Muscle of arm (tissue), 12 donors: ENCODE data around the gene PLD1. TPM values are rescaled to one million over a fixed set of nuclear protein-coding genes. Genes with fewer than 3 reads are reported as not detected.

ENCODE experiments used
- DNase-seq: peaks from one replicate; pipeline ENCODE4 v3.0.0-alpha.2; 2013
- polyA plus RNA-seq, 12 donors: library from polyadenylated mRNA; unstranded; fragments of 120-200 nt; gene quantifications; one replicate each; pipeline ENCODE4 v1.2.1, GENCODE V29; 2013; ENCODE audit not compliant: insufficient read length in 12 of 12

Gene PLD1
- polyA plus RNA-seq, 12 donors, result 11.5 to 45.2 (median 18.4) TPM; not detected in 1

DNA sequence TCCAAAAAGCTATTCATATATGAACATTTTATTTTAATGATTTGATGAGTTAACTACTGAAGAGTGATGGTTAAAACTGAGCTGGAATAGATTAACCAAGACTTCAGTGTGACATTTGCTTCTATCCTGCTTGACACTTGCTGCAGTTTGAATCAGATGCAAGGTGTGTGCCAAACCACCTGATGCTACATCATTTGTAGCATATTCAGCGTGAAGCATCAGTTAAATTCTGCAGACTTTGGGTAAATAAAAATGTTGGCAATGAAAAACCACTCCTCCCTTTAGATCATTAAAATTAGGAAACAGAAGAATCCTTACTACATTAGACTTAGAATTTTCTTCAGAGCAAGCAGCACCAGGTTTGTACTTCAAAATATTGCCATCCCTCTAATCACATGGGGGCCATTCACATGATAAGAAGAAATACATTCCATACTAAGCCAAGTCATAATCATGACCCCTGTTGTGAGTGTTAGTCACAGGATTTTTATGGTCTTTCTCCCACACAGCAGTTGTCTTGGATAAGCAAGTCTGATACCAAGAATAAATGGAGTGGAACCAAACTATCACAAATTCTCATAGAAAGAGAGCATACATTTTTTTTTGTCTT lies 189.4 kb downstream of the PLD1 start:
- no peak for DNase-seq

- no peak for DNase-seq
These were observed 193.5 kb downstream of the PLD1 start for GRCh38 chr3:171616798-171617197.

DNA sequence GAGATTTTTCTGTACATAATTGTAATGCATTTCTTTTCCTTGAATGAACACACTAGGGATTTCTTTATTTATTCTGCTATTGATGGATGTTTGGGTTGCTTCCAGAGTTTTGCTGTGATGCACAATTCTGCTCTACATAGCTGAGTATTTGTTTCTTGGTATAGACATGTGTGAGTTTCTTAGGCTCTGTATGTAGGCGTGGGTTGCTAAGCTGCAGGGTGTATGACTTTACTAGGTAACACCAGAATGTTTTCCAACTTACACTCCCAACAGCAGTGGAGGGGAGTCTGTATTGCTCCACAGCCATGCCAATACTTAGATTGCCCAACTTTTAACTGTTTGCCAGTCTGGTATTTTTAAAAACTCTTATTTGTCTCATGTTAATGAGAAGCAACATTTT lies 194.6 kb downstream of the PLD1 start:
- DNase-seq, result peak; percentile 36

DNA sequence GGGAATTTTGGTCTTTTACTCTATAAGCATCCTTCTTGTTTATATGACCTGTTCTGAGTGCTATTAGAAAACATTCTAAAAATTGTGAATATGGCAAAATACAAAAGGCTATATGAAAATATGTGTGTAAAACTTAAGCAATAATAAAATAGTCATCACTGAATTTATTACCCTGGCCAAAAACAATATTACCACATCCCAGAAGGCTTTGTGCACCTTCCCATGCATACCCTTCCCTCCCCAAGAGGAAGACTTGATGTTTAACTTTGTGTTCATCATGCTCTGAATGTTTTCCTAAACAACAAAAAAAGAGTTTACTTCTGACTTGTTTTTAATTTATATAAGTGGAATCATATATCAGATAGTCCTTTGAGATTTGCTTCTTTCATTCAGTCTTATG lies 195.0 kb downstream of the PLD1 start:
- no peak for DNase-seq

- DNase-seq, result peak; percentile 25
These were observed 195.9 kb downstream of the PLD1 start for GRCh38 chr3:171614318-171614921.

- DNase-seq, result no peak
These were observed 202.8 kb downstream of the PLD1 start for GRCh38 chr3:171607452-171607851.

- DNase-seq, result no peak
These were observed 204.0 kb downstream of the PLD1 start for GRCh38 chr3:171606151-171606751.

DNA sequence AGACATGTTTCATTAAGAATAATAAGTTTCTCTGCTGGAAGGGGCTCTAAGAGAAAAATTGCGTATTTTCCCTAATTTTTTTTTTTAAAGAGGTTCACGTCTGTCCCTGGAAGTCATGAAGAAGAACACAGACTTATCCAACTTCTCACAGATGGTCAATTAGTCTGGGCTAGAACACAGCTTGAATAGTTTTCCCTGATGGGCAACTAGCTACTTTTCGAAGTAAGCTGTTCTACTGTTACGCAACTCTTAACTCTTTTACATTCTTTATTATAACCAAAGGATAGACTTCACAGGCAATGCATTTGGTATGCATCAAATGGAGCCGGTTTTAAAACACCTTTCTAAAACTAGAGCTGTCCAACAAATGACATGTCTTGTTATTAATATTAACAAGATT lies 205.9 kb downstream of the PLD1 start:
- no peak for DNase-seq

GRCh38 chr3:171602072-171602471 lies 208.2 kb downstream of the PLD1 start:
- no peak for DNase-seq

DNA sequence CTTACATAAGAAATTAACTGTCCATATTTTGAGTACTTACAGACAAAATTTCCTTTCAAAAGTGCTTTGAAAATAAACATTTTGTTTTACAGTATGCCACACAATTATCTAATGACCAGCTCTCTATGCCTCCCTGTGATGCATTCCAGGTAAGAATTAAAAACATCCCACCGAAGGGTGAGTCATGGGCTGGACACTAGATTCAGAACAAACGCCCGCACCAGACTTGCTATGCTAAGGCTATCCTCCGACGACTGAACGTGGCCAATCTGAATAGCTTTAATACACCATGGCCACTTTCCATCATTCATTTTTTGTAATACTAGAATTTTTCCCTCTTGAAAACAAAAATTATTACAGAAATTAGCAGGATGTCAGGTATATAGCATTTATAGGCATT lies 210.3 kb downstream of the PLD1 start:
- DNase-seq, result no peak

DNA sequence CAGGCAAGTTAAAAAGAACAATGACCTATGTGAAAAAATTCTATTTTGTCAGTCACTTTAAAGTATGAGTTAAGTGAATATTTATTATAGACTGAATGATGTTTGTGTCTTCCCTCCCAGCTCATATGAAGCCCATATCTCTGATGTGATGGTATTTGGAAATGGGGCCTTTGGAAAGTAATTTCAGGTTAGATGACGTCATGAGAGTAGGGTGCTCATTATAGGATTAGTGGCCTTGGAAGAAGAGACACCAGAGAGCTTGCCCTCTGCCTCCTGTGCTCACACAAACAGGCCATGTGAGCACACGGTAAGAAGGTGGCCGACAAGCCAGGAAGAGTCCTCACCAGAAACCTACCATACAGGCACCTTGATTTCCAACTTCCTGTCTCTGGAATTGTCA lies 211.3 kb downstream of the PLD1 start:
- no peak for DNase-seq

DNA sequence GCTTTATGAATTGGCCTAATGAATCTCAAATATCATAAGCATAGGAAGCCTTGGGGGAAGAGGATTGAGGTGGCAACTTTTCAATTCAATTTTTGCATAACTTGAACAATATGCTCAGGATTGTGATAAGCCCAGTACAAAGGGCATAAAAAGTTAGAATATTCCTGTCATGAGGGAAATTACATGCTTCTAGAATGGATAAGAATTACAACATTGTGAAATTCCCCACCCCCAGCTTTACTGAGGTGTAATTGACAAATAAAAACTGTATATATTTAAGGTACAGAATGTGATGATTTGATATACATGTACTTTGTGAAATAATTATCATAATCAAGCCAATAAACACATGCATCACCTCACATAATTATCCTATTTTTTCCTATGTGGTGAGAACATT lies 217.5 kb downstream of the PLD1 start:
- no peak for DNase-seq

DNA sequence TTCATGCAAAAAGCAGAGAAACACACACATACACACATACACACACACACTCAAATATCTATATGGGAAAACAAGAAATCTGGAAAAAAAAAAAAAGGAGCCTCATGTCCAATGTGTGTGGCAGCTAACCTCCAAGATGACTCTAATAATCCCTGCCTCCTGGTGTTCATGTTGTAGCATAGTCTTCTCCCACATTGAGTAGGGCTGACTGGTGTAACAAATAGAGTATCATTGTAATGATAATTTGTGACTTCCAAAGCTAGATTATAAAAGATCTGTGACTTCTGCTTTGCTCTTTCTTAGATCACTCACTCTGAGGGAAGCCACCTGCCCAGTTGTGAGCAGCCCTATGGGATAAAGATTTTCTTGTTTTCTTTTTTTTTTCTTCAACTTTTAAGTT lies 219.2 kb downstream of the PLD1 start:
- no peak for DNase-seq

GRCh38 chr3:171586274-171586673 lies 224.0 kb downstream of the PLD1 start:
- DNase-seq, result no peak

- DNase-seq, result no peak
These were observed 225.2 kb downstream of the PLD1 start for GRCh38 chr3:171585039-171585438.

GRCh38 chr3:171584100-171584499 lies 226.2 kb downstream of the PLD1 start:
- DNase-seq, result no peak

- DNase-seq, result no peak
These were observed 235.6 kb downstream of the PLD1 start for GRCh38 chr3:171574556-171575240.

GRCh38 chr3:171569571-171570132 lies 240.6 kb downstream of the PLD1 start:
- DNase-seq, result no peak

DNA sequence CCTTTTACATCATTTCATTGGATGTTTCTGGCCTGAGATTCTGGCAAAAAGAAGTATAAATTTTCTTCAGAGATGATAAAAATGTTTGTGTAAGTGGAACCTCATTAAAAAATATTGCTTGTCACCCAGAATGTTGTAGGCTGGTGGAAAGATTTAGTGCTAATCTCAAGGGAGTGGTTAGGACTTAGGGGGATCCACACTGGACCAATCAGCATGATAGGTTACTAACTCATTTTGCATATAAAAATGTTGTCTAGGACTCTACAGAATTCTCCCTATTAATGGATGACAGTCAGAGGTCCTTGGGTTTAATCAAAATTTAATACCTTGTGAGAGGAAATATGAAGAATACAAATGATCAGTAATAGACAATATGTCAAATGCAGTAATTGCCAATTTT lies 241.5 kb downstream of the PLD1 start:
- no peak for DNase-seq

DNA sequence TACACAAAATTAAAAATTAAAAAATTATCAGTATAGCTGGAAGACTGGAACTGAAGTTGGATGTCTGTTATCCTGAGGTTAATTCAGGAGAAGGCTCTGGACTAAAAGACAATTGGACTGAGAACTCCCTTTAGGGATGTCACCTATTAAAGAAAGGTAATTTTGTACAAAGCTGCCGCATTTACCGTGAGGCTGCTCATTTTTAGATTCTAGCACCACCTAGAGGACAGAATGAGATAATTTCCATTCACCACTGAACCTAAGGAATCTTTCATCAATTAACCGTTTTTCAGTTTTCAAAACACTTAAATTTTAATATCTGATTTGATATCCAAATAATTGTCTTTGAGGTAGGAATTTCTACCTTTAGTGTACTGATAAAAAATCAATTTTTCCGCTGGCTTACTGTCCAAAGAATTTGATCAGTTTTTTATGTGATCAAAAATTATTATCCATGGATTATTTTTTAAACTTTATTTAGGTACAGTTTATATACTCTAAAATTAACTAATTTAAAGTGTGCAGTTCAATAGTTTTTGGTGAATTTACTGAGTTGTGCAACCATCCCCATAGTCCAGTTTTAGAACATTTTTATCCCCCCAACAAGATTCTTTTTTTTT lies 243.4 kb downstream of the PLD1 start:
- DNase-seq, result peak; percentile 38

DNA sequence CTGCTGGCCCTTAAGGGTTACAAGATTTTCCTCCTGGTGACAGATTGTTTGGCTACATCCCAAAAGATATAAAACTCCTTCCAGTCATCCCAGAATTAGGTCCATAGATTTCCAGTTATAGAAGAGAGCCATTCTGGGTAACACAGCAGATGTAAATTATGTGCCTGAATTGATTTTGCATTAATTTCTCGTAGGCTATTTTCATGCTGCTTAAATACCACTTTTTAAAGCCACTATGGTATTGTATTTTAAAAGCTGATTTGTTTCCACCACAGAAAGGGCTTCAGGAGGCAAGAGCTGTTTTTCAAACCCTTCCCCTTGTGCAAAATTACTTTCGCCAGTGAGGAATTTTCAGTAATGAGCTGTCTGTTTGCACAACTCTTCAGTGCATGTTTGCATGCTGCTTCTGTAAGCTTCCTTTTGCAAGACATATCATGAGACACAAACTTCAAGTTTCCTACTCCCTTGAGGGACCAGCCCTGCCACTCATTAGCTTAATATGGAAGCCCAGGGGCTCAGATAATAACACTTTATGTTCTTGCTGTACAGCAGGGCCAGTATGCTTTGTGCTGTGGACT lies 244.7 kb downstream of the PLD1 start:
- DNase-seq, result no peak
